Stimulated activated CD4-positive, alpha-beta T cell treated with anti-CD3 and anti-CD28 coated beads, Interleukin-15, amount 100 ng/mL, for 48 hours (primary cell): ENCODE measurements around the gene RAB35.

ENCODE experiments used
- DNase-seq, 2 donors: peaks; one replicate each; pipeline ENCODE4 v3.0.0-alpha.2; 2020; ENCODE audit warnings: low read depth in 2 of 2

The RAB35 gene

DNA sequence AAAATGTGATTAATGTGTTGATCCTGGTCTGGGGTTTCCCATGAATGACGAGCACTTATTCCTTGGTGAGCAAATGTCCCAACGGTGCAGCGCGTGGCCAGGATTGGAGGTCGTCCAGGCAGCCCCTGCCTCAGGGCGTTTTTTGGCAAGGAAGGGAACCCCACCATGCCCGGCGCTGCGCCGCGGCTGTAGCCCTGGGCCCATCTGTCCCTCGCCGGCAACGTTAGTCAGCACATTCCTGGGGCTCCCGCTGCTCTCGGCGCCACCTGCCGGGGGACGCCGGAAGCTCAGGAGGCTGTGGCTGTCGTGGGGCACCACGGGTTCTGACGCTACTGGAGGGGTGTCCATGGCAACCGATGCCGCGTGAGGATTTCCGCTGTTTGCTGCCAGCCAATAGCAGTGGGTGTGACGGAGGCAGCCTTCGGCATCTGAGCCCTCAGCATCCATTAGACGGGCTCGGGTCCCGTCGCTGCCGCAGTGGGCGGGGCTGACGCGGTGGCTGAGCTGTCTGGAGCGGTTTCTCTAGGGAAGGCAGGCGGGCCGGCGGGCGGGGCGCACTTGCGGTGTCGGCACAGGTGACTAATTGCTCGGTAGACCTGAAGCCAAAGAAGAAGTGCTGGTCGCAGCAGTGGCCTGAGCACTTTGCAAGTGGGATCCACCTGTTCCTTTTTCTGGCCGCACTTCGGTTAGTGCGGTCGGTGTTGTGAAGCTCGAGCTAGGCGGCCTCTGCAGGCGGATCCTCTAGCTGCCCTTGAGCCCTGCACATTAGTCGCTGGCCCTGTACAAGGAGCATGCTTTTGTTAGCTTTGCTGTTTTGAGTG, 29.5 kb downstream of the RAB35 start:
- peak; percentile 99 for DNase-seq

DNA sequence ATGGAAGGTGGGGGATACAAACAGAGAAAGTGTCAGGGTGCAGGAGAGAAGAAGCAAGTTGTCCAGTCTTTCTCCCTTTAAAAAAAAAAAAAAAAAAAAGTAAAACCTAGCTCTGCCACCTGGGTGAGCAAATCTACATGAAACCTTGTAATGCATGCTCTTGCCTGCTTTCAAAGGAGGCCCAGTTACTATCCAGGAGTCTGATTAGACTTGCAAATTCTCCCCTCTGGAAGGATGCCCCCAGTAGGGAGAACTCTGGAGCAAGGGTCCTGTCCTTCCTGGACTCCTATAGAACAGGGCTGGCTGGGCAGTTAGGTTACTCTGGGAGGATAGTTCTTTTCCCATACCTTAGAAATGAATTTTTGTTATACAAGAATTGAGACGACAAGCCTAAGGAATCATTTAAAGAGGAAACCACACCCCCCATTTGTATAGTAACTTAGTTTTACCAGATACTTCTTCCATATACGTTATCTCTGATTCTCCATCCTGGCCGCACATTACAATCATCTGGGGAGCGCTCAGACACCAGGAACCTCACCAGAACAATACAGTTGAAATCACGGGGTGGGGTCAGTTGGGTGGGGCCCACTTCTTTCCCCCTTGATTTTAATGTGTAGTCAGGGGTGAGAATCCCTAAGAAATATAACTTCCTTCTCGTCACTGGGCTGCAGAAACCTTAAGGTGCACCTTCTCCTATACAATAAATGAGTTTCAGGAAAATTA, 30.5 kb downstream of the RAB35 start:
- no peak for DNase-seq

DNA sequence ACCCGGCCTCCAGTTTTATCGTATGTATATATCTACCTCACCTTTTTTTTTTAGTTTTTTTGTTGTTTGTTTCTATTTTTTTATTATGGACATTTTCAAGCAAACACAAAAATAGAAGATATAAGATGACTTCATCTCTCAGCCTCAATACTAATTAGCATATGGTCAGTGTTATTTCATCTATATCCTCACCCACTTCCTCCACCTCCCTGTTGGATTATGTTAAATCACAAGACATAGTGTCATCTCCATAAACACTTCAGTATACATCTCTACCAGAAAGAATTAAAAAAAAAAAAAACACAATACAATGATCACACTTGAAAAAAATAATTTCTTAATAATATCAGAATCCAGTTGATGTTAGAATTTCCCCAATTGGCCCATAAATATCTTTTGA, 34.9 kb downstream of the RAB35 start:
- no peak for DNase-seq

DNA sequence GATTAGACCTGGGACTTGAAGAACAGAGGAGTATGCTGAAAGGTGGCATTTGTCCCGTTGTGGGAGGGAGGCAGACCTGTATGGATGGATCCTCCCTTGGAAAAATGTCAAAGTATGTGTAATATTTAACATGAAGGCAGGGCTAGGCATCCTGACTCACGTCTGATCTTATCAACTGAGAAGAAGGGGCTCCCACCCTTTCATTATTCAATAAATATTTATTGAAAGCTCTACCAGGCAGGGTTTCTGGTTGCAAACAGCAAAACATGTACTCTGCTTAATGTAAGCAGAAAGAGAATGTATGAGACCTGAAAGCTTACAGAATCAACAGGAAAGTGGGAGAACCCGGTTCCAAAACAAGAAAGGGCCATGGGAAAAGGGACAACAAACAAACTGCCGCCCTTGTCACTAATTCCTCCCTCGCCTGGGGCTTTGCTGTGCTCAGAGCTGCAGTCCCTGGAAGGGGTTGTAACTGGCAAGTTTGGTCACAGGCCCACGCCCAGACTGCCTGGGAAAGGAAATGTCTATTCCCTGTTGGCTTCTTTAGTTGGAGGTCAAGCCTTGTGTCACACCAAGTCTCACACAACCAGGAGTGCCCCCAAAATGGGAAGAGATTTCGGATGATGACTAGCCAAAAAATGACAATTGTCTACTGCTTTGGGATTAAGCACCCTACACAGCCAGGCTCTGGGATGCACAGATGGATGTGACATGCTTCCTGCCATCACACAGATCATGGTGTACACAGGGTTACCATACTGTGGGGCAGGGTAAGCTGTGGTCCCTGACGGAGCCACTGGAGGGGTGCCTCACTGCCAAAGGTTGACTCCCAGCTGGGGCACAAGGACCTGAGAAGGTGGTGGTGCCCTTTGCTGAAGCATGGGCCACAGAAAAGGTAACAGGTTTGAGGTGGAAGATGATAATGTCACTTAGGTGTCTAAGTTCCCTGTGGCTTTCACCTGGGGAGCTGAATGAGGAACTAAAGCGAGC, 36.8 kb downstream of the RAB35 start:
- DNase-seq: no peak

DNA sequence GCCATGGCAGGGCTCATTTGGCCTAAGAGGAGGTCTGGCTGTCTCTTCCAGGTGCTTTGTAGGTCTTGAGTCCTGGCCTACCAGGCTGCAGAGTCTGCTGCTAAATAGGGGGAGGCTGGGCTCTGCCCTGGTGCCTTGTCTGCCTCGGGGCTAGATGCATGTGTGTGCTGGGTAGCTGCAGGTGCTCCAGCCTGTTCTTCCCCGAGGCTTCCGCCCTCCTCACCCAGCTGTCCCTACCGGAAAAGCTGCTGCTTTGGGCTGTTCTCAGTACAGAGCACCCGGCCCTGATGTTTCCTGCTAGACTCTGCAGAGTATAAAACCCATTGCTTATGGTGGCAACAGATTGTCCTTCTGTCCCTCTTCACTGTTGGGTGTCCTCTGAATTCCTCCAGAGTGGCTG, 37.7 kb downstream of the RAB35 start:
- no peak for DNase-seq

DNA sequence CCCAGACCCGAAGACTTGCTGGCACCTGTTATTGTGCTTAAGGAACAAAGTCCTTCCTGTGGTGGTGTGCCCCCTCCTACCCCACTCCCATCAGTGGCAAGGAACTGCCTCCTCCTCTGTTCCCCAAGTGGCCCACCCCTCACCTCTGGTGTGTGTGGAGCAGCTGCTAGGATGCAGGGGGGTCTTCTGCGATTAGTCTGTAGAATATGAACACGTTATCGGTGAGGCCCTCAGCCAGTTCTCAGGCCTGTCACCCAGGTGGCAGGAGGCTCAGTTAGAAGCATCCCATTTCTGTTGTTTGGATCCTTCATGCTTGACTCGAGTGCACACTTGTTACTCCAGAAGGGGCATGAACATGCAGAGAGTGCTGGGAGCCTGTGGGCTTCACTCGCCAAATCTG, 39.3 kb downstream of the RAB35 start:
- DNase-seq: no peak

DNA sequence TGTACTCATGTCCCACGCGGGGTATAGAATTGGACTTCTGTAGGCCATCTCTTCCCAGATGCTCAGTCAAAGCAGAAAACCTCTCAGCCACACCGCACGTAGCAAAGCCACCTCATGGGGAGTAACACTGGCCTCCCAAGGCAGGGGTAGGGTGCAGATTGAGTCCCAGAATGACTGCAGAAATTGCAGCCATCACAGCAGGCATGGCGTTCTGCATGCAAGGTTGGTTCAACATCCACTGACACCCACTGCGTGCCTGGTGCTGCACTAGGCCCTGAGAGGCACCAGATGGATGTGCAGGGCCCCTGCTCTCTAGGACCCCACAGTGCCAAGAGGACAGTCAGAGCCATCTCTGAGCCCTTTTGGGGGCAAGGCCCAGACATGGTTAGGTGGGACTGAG, 39.9 kb downstream of the RAB35 start:
- DNase-seq: no peak

DNA sequence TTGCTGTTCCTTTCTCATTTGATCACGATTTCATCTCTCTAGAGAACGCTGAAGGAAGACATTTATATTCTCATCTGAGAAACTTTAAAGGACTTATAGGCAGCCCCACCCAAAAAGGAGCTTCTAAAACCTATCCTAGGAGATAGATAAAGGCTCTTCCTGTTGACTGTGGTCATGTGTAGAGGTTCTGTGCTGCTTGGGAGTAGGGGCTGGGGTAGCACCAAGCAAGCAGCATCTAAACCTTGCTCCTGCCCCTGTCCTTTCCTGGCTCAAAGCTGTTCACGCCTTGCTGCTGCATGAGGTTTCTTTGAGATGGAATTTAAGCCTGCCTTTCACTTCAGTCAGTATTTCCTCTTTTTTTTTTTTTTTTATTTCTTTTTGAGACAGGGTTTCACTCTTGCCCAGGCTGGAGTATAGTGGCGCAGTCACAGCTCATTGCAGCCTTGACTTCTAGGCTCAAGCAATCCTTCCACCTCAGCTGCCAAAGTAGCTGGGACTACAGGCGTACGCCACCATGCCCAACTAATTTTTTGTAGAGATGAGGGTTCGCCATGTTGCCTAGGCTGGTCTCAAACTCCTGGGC, 41.4 kb downstream of the RAB35 start:
- DNase-seq: no peak

DNA sequence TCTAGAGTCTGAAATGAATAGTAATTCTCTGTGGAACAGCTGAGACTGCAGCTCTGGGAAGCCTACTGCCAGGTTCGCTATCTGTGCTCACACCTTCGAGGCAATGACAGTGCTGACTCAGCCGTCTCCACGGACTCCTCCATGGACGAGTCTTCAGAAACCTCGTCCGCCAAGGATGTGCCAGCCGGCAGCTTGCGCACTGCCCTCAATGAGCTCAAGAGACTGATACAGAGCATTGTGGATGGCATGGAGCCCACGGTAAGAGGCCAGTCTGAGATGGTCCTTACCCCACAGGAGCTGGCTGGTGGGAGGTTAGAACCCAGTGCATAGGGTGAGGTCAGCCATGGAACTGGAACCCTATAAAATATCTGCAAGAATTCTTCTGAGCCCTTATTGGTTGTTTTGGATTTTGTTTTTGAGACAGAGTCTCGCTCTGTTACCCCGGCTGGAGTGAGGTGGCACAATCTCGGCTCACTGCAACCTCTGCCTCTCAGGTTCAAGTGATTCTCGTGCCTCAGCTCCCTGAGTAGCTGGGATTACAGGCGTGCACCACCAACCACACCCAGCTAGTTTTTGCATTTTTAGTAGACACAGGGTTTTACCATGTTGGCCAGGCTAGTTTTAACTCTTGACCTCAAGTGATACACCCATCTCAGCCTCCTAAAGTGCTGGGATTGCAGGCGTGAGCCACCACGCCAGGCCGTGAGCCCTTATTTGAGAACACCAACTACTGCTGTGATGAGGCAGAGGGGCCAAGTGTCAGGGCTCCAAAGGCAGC, 43.9 kb downstream of the RAB35 start:
- DNase-seq: no peak

DNA sequence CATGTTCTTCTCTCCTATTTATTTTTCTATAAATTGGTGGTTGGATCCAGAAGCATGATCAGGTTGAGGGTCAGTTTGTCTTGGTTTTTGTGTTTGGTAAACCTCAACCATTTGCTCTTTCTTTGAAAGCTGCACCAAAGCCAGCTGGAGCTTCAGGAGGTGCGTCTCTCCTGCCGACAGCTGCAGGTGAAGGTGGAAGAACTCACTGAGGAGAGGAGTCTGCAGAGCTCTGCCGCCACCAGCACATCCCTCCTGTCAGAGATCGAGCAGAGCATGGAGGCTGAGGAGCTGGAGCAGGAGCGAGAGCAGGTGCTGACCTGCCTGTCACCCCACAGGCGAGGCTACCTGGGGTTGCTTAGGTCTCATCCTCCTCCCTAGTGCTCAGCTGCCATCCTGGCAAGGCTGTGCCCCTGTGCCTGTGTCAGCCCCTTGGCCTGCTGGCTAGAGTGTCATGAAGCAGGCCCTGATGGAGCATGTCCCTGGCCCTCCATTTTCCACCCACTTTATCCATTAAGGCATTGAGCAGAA, 45.0 kb downstream of the RAB35 start:
- no peak for DNase-seq

DNA sequence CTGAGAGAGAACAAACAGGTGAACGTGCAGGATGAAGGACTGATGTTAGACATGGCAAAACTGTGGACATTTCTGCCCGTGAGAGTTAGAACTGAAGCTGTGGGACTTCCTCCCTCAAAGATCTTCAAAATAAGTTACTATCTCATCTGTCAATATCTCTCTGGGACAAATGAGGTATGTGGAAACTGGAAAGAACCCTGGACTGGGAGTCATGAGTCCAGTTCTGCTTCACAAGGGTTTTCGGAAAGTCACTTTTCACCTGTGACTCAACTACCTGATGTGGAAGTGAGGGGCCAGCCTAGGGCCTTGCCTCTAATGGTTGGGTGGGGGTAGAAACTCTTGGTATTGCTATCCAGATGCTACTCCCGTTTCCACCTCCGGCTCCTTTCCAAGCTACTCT, 47.3 kb downstream of the RAB35 start:
- no peak for DNase-seq

DNA sequence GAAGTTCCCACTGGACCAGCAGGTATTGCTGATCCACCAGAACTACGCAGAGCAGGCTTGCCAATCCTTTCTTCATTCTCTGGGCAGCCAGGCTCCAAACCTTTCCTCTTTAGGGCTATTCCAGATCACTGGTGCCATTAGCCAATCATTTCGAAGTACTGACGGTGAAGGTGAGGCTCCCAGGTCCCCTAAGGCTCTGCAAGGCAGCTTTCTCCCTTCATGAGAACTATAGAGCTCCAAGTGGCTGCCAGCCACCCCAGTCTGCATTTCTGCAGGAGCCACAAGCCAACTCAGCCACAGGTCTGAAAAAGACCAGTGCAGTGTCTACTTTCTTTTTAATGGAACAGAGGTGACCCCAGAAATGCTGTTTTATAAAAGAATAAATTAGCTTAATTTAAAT, 48.7 kb downstream of the RAB35 start:
- DNase-seq: no peak

DNA sequence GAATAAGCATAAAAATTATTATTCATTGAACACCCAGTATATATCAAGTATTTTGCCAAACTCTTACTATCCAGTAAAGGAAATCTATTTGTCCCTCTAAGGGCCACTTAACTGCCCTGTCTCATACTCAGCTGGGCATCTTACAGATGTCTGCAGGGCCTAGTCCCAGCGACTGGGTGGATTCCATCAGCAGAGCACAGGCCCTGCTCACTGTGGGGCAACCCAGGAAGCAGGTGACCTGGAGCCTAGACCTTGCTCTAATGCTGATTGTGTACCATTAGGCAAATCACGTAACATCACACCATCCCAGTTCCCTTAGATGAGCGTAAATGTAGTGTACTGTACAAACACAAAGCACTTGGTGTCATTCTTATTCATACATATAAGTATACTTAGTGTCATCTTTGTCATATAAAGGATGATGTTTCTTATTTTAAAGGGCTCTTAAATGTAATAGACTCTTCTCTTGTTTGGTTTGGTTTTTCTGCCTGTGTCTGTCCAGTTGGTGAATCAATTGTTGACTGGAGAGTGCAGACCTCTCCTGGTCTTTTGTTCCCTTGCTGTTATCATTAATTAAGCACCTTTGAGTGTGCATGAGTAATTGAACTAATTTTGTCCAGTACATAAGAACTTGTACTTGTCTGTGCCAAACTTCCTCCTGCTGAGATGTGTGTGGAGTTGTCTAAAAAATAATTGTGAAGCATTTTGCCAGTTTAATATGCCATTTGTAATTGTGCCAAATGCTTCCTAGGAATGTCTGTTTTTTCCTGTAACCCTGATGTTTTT, 49.3 kb downstream of the RAB35 start:
- DNase-seq: no peak

DNA sequence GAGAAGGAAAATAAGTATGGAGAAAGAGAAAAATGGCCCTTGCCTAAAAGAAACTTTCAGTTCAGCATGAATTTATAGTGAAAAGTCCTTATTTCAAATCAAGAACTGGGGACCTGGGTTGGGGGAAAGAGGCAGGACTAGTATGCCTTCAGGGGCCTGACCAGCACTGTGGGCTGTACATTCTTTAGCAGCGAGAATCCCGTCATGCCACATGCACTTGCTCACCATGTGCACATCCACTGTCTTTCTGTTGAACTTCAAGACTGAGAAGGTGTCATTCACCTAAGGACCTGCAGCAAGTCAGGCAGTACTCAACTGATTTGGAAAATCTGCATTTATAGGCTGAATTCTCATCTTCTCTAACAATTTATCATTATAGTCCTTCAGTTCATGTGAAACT, 50.2 kb downstream of the RAB35 start:
- no peak for DNase-seq

DNA sequence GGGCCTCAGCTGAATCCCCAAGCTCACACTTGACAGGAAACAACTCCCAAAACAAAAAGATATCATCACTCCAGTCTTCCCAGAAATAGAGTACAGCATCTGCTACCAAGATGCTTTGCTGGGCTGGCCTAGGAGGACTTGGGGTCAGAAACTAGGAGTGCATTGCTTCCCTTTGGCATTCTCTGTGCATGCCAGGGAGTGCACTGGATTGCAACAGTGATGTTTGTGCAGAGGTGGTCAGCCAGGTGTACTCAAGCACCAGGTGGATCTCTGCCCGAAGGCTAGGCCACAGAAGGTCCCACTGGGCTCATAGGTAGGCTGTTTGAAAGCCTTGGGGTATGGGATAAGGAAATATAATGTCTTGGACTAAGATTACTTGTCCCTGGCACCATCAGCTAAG, 51.1 kb downstream of the RAB35 start:
- DNase-seq: no peak

DNA sequence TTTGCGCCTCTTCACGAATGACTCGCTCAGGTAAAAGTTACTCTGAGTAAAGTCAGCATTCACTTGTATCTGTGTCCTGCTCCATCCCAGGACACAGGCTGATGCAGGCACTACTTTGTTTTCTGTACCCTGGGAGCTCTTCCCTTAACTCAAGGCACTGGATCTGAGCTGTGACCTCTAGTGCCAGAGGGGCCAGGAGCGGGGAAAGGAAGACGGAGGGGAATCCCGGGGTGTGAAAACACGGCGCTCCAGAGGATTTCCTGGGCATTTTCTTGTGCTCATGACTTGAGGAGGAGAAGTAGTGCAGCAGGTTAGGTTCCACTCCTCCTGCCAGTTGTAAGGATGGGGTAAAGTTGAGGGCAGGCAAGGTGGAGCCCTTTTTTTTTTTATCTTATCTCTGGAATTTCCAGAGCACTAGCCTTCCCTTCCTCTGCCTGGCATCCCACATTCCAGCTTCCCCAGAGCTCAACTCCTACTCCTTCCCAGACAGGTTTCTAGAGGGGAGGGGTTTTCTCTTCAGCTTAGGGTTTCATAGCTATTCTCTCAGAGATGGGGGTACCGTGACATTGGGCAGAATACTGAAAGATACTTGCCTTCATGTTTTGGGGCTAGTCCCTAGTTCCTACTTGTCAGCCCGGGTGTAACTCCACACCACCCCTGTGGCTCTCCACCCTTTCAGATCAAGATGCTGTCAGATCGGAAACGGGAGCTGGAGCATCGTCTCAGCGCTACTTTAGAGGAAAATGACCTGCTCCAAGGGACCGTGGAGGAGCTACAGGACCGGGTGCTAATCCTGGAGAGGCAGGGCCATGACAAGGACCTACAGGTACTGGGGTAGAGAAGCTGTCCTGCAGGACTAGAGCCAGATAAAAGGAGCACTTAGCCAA, 52.3 kb downstream of the RAB35 start:
- no peak for DNase-seq

DNA sequence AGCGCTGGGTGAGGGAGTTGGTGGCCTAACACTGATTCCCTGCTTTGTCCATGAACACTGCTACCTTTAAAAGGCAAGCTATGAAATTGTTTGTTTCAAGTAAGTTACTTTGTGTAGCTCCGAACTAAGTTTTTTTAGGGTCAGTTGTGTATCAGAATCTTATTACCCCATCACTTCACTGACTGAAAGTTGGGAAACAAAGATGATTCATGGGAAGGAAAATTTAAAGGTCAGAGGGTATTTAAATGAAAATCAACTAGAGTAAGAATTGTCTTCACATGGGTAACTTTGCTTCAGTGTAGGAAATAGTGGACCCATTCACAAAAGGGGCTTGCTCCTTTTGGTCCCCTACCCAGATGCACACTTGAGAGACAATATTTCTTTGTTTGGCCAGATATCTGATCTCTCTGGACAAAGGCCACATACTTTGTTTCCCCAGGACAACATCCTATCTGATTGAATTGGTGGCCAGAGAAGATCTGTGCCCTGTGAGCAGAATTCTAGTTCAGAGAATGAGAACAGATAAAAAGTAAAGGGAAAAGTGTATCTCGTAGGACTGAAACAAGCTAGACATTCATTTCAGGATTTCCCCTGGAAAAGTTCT, 53.5 kb downstream of the RAB35 start:
- DNase-seq: no peak

DNA sequence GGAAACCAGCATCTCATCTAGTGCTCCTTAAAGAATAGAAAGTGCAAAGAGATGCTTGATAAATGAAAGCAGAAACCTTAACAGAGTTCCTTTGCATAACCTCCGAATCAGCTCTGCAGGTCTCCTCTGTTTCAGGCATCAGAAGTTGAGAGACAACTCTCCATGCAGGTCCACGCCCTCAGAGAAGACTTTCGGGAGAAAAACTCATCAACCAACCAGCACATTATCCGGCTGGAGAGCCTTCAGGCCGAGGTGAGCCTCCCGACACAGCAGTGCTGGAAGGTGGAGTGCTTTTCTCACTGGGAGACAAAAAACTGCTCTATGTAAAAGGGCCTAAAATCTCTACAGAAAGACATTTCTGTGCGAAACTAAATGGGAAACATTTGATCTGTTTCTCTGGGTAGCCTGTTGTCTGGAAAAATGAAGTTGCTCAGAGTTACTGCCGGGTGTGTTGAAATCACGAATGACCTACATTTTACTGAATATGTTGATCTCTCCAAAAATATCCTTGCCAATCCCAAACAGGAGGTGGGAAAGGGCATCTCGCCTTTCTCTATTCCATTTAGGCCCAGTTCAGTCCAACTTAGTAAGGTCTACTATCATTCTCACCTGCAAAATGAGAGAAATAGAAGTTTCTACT, 54.9 kb downstream of the RAB35 start:
- DNase-seq: no peak
